DOHH2 (cell line): Measurements from ENCODE around the gene KIF26A.

Source experiments
- H3F3A ChIP-seq: fragments of 200-600 bp; sonication (generic), shearing (Covaris generic); 2 replicates; pipeline ENCODE4 v1.6.0; 2016; ENCODE audit warnings: antibody characterized with exemption, mild to moderate bottlenecking; ENCODE audit not compliant: control insufficient read depth, insufficient read depth
- H3K27ac ChIP-seq: fragments of 200-600 bp; sonication (generic); 2 replicates; pipeline ENCODE4 v1.5.1; 2014; ENCODE audit warnings: low read depth, mild to moderate bottlenecking, low read length, moderate library complexity
- H3K27me3 ChIP-seq: fragments of 200-600 bp; sonication (generic); 2 replicates; pipeline ENCODE4 v1.6.1; 2014; ENCODE audit warnings: mild to moderate bottlenecking, low read length, mixed read lengths; ENCODE audit not compliant: control insufficient read depth
- H3K36me3 ChIP-seq: fragments of 200-600 bp; sonication (generic); 2 replicates; pipeline ENCODE4 v1.6.1; 2014; ENCODE audit warnings: mild to moderate bottlenecking, low read length, moderate library complexity, mixed read lengths; ENCODE audit not compliant: control insufficient read depth
- H3K4me1 ChIP-seq: fragments of 200-600 bp; sonication (generic); 2 replicates; pipeline ENCODE4 v1.6.1; 2014; ENCODE audit warnings: mild to moderate bottlenecking, low read length, mixed read lengths; ENCODE audit not compliant: control insufficient read depth
- H3K4me2 ChIP-seq: fragments of 200-600 bp; sonication (generic); 2 replicates; pipeline ENCODE4 v1.6.0; 2014; ENCODE audit warnings: mild to moderate bottlenecking, low read length, moderate library complexity
- H3K4me3 ChIP-seq: fragments of 200-600 bp; sonication (generic); 2 replicates; pipeline ENCODE4 v1.5.1; 2014; ENCODE audit warnings: mild to moderate bottlenecking, low read length, mixed read lengths
- H3K79me2 ChIP-seq: fragments of 200-600 bp; sonication (generic); 2 replicates; pipeline ENCODE4 v1.6.1; 2014; ENCODE audit warnings: mild to moderate bottlenecking, low read length, mixed read lengths; ENCODE audit not compliant: control insufficient read depth
- H3K9me2 ChIP-seq: fragments of 200-600 bp; sonication (generic); replicated peaks from 2 replicates; pipeline ENCODE4 v1.6.1; 2014; ENCODE audit warnings: mild to moderate bottlenecking, low read length, mixed read lengths; ENCODE audit not compliant: control insufficient read depth
- H3K9me3 ChIP-seq: fragments of 200-600 bp; sonication (generic); 2 replicates; pipeline ENCODE4 v1.6.1; 2014; ENCODE audit warnings: antibody characterized with exemption, low read length, mixed read lengths; ENCODE audit not compliant: control insufficient read depth, insufficient read depth
- H4K20me1 ChIP-seq: fragments of 200-600 bp; sonication (generic); 2 replicates; pipeline ENCODE4 v1.6.0; 2014; ENCODE audit warnings: low read depth, mild to moderate bottlenecking, antibody characterized with exemption, low read length, moderate library complexity; ENCODE audit not compliant: control insufficient read depth, insufficient read depth
- CTCF ChIP-seq: fragments of 200-600 bp; sonication (generic); IDR thresholded peaks from one replicate; pipeline ENCODE4 v1.5.1; 2014; ENCODE audit warnings: antibody characterized with exemption, mild to moderate bottlenecking, low read depth, low read length; ENCODE audit not compliant: poor library complexity, severe bottlenecking
- EZH2phosphoT487 ChIP-seq: fragments of 200-600 bp; sonication (generic); IDR thresholded peaks from 2 replicates; pipeline ENCODE4 v1.6.1; 2017; ENCODE audit warnings: borderline replicate concordance, mild to moderate bottlenecking, antibody characterized with exemption, low read length, moderate library complexity, mixed read lengths

KIF26A gene

DNA sequence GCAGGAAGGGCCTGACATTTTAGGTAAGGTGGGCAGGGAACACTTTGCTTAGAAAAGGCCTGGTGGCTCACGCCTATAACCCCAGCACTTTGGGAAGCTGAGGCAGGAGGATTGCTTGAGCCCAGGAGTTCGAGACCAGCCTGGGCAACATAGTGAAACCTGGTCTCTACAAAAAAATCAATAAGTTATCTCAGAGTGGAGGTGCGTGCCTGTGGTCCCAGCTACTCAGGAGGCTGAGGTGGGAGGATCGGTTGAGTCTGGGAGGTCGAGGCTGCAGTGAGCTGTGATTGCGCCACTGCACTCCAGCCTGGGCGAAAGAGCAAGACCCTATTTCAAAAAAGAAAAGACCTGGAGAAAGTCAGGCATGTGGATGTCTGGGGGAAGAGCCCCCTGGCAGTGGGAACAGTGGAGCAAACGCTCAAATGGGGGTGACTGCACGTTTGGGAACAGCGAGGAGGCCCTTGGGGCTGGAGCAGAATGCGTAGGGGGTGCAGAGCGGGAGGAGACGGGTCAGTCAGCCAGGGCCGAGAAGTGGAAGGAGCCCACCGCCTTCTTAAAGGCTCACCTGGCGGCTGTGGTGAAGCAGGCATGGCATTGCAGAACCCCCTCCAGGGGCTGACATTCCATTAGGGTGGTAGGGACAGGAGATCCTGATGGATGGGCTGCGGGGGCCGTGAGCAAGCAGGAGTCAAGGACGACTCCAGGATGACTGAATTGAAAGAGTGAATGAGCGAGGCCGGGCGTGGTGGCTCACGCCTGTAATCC, 6.2 kb upstream of the KIF26A start:
- Histone ChIP-seq H3F3A (no peaks in the 10 kb centered on the region), H3K9me2 (no peaks in the 10 kb centered on the region), H3K4me1 (no peaks in the 10 kb centered on the region), H3K4me3 (no peak overlapping the region), H3K79me2 (no peaks in the 10 kb centered on the region), H4K20me1 (no peaks in the 10 kb centered on the region), H3K4me2 (no peak overlapping the region), H3K9me3 (peaks cover 11% of the 10 kb centered on the region; the same call in 1 of the 2 replicates), H3K27ac (no peak overlapping the region), H3K27me3 (no peaks in the 10 kb centered on the region), H3K36me3 (no peaks in the 10 kb centered on the region)
- no peak for TF ChIP-seq CTCF

- H3K79me2 ChIP-seq = no peaks in the 10 kb centered on the region
- no peak overlapping the region for H3K4me3 ChIP-seq
- peaks cover 11% of the 10 kb centered on the region; the same call in 1 of the 2 replicates for H3K9me3 ChIP-seq
- no peaks in the 10 kb centered on the region for H3F3A ChIP-seq
- no peak overlapping the region for H3K27ac ChIP-seq
- H3K4me2 ChIP-seq = no peak overlapping the region
- no peaks in the 10 kb centered on the region for H3K9me2 ChIP-seq
- H3K36me3 ChIP-seq = no peaks in the 10 kb centered on the region
- no peaks in the 10 kb centered on the region for H4K20me1 ChIP-seq
- TF ChIP-seq EZH2phosphoT487 (no peak), CTCF (no peak)
- H3K4me1 ChIP-seq = no peaks in the 10 kb centered on the region
- H3K27me3 ChIP-seq = no peaks in the 10 kb centered on the region
Measured at GRCh38 chr14:104132981-104133380, 5.4 kb upstream of the KIF26A start.

- Histone ChIP-seq H3K4me1 (no peaks in the 10 kb centered on the region), H3K4me3 (no peak overlapping the region), H3K36me3 (no peaks in the 10 kb centered on the region), H3K27ac (no peak overlapping the region), H3F3A (no peaks in the 10 kb centered on the region), H3K79me2 (no peaks in the 10 kb centered on the region), H3K9me2 (no peaks in the 10 kb centered on the region), H4K20me1 (no peaks in the 10 kb centered on the region), H3K27me3 (no peaks in the 10 kb centered on the region), H3K9me3 (peaks cover 11% of the 10 kb centered on the region; the same call in 1 of the 2 replicates), H3K4me2 (no peak overlapping the region)
- TF ChIP-seq CTCF = no peak
- no peak for TF ChIP-seq EZH2phosphoT487
Measured at GRCh38 chr14:104133496-104133895, 4.9 kb upstream of the KIF26A start.
